ENCODE data around the gene EIF3F.

DNA sequence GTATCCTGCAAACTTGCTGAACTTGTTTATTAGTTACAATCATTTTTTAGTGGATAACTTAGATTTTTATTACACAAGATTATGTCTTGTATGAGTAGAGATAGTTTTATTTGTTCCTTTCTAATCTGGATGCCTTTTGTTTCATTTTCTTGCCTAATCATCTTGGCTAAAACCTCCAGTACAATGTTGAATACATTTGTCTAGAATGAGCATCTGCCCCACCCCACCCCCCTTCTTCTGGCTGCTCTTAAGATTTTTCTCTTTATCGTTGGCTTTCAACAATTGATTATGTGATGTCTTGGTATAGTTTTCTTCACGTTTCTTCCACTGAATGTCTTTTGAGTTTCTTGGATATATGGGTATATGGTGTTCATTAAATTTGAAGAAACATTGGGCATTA is 56.6 kb downstream of the EIF3F start:
- TF ChIP-seq, protein P1, sequence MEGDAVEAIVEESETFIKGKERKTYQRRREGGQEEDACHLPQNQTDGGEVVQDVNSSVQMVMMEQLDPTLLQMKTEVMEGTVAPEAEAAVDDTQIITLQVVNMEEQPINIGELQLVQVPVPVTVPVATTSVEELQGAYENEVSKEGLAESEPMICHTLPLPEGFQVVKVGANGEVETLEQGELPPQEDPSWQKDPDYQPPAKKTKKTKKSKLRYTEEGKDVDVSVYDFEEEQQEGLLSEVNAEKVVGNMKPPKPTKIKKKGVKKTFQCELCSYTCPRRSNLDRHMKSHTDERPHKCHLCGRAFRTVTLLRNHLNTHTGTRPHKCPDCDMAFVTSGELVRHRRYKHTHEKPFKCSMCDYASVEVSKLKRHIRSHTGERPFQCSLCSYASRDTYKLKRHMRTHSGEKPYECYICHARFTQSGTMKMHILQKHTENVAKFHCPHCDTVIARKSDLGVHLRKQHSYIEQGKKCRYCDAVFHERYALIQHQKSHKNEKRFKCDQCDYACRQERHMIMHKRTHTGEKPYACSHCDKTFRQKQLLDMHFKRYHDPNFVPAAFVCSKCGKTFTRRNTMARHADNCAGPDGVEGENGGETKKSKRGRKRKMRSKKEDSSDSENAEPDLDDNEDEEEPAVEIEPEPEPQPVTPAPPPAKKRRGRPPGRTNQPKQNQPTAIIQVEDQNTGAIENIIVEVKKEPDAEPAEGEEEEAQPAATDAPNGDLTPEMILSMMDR (IDR thresholded peaks at IDR 0.05; ENCODE audit: borderline replicate concordance, extremely low read depth, low read length, poor library complexity, severe bottlenecking) = no peak
- TF ChIP-seq EZH2 (IDR thresholded peaks at IDR 0.05; ENCODE audit: borderline replicate concordance, low read depth, low read length, severe bottlenecking) = no peak

All from DND-41 (cell line).